Tibial artery (tissue), 4 donors: ENCODE data around the gene RBP3.

Source experiments
- DNase-seq, 2 donors: peaks; one replicate each; pipeline ENCODE4 v3.0.0-alpha.2; 2019
- H3K27ac ChIP-seq, 2 donors: fragments of 200-600 bp; sonication (generic) in 1 of 2; 1 replicate in 1 of 2; 2 replicates in 1 of 2; pipeline ENCODE4 v1.5.1; 2018 to 2019; ENCODE audit warnings: mild to moderate bottlenecking in 1 of 2
- H3K27me3 ChIP-seq, 2 donors: fragments of 200-600 bp; sonication (generic) in 1 of 2; one replicate each; pipeline versions ENCODE4 v1.5.1 to v1.6.0; 2016 to 2019
- H3K36me3 ChIP-seq, 3 donors: fragments of 200-600 bp; sonication (generic) in 2 of 3; one replicate each; pipeline ENCODE4 v1.5.1; 2016 to 2019; ENCODE audit warnings: mild to moderate bottlenecking in 2 of 3
- H3K4me1 ChIP-seq, 4 donors: fragments of 200-600 bp; sonication (generic) in 2 of 4; 1 replicate in 3 of 4; 2 replicates in 1 of 4; pipeline ENCODE4 v1.5.1; 2016 to 2019
- H3K4me3 ChIP-seq, 2 donors: fragments of 200-600 bp; sonication (generic) in 1 of 2; 1 replicate in 1 of 2; 2 replicates in 1 of 2; pipeline ENCODE4 v1.5.1; 2018 to 2019; ENCODE audit warnings: mild to moderate bottlenecking in 2 of 2
- H3K9me3 ChIP-seq, 3 donors: fragments of 200-600 bp; sonication (generic) in 1 of 3; one replicate each; pipeline ENCODE4 v1.5.1; 2016 to 2019
- CTCF ChIP-seq, 2 experiments: fragments of 200-600 bp in 1 of 2; fragments of 450-650 bp in 1 of 2; IDR thresholded peaks; one replicate each; pipeline ENCODE4 v1.5.1; 2017 to 2019; ENCODE audit warnings: antibody characterized with exemption in 2 of 2, mild to moderate bottlenecking in 1 of 2, moderate library complexity in 1 of 2
- intact Hi-C: fragments of 100-400 bp; cut with DNase I; formaldehyde crosslinking; loops from one replicate; pipeline ENCODE4 v1.15.0; 2023; ENCODE audit warnings: low total_unique reads

Gene RBP3

GRCh38 chr10:47378606-47379444 is 30.7 kb downstream of the RBP3 start:
- no peak for DNase-seq
- Histone ChIP-seq H3K27ac (no peak overlapping the region), H3K27me3 (peaks cover 0 to 4% of the 10 kb centered on the region in 2 donors), H3K4me3 (no peak overlapping the region), H3K4me1 (peaks cover 0 to 25% (median 9%) of the 10 kb centered on the region in 4 donors), H3K36me3 (no peaks in the 10 kb centered on the region), H3K9me3 (no peaks in the 10 kb centered on the region)
- intact Hi-C loops, result no loop called here
- no peak for TF ChIP-seq CTCF (IDR thresholded peaks at IDR 0.05)

GRCh38 chr10:47379445-47379785 is 31.3 kb downstream of the RBP3 start:
- Histone ChIP-seq H3K9me3 (no peaks in the 10 kb centered on the region), H3K36me3 (no peaks in the 10 kb centered on the region), H3K4me3 (no peak overlapping the region), H3K27ac (no peak overlapping the region), H3K27me3 (peaks cover 0 to 4% of the 10 kb centered on the region in 2 donors), H3K4me1 (peaks cover 0 to 21% (median 10%) of the 10 kb centered on the region in 4 donors)
- intact Hi-C loops, result no loop called here
- DNase-seq, result peak in 1 of 2 donors; percentile 9
- no peak for TF ChIP-seq CTCF (IDR thresholded peaks at IDR 0.05)

GRCh38 chr10:47379901-47380300 is 31.7 kb downstream of the RBP3 start:
- DNase-seq, result no peak

GRCh38 chr10:47380341-47381102 is 32.4 kb downstream of the RBP3 start:
- no peak overlapping the region for H3K4me3 ChIP-seq
- H3K36me3 ChIP-seq, result no peaks in the 10 kb centered on the region
- no peak overlapping the region for H3K27ac ChIP-seq
- peaks cover 0 to 11% (median 5%) of the 10 kb centered on the region in 4 donors for H3K4me1 ChIP-seq
- peak in 1 of 2 donors; percentile 12 for DNase-seq
- TF ChIP-seq CTCF (IDR thresholded peaks at IDR 0.05), result no peak
- intact Hi-C loops, result loop anchor here (5.0 kb wide), 1 partner anchor 1273 kb away; no protein-coding TSS in a partner anchor
- H3K27me3 ChIP-seq, result peaks cover 0 to 4% of the 10 kb centered on the region in 2 donors
- no peaks in the 10 kb centered on the region for H3K9me3 ChIP-seq

More at GRCh38 chr10:47379901-47380300, 31.7 kb downstream of the RBP3 start:
- Histone ChIP-seq H3K27me3 (peaks cover 0 to 4% of the 10 kb centered on the region in 2 donors), H3K4me1 (peaks cover 0 to 16% (median 7%) of the 10 kb centered on the region in 4 donors), H3K36me3 (no peaks in the 10 kb centered on the region), H3K4me3 (no peak overlapping the region), H3K27ac (no peak overlapping the region), H3K9me3 (no peaks in the 10 kb centered on the region)
- intact Hi-C loops, result loop anchor here (5.0 kb wide), 1 partner anchor 1273 kb away; no protein-coding TSS in a partner anchor
- TF ChIP-seq CTCF (IDR thresholded peaks at IDR 0.05), result no peak

GRCh38 chr10:47381103-47381395 is 32.9 kb downstream of the RBP3 start:
- Histone ChIP-seq H3K36me3 (no peaks in the 10 kb centered on the region), H3K27ac (no peak overlapping the region), H3K27me3 (peaks cover 0 to 4% of the 10 kb centered on the region in 2 donors), H3K9me3 (no peaks in the 10 kb centered on the region), H3K4me3 (no peak overlapping the region), H3K4me1 (peaks cover 0 to 11% (median 3%) of the 10 kb centered on the region in 4 donors)
- no peak for TF ChIP-seq CTCF (IDR thresholded peaks at IDR 0.05)
- peak in 1 of 2 donors; percentile 10 for DNase-seq
- intact Hi-C loops, result loop anchor here (5.0 kb wide), 1 partner anchor 1274 kb away; no protein-coding TSS in a partner anchor
